WERI-Rb-1 (cell line): Measurements from ENCODE around the gene SERTAD2.

ENCODE experiments used
- DNase-seq: peaks from one replicate; pipeline ENCODE4 v3.0.0-alpha.2; 2020
- H3K27ac ChIP-seq: fragments of 250-450 bp; sonication (Bioruptor Pico); 2 replicates; pipeline ENCODE4 v1.5.1; 2020; ENCODE audit warnings: mild to moderate bottlenecking, moderate library complexity
- H3K27me3 ChIP-seq: fragments of 250-450 bp; sonication (Bioruptor Pico); 2 replicates; pipeline ENCODE4 v1.5.1; 2021; ENCODE audit warnings: mild to moderate bottlenecking, low read depth, moderate library complexity; ENCODE audit not compliant: insufficient read depth, severe bottlenecking
- H3K36me3 ChIP-seq: fragments of 250-450 bp; sonication (Bioruptor Pico); 2 replicates; pipeline ENCODE4 v1.5.1; 2020; ENCODE audit warnings: mild to moderate bottlenecking, moderate library complexity
- H3K4me3 ChIP-seq: 2 replicates; pipeline ENCODE4 v1.5.1; 2011; ENCODE audit warnings: low read depth, mild to moderate bottlenecking, control low read depth, low read length
- H3K9me3 ChIP-seq: fragments of 250-450 bp; sonication (Bioruptor Pico); 2 replicates; pipeline ENCODE4 v1.5.1; 2021; ENCODE audit warnings: mild to moderate bottlenecking, moderate library complexity; ENCODE audit not compliant: severe bottlenecking
- CTCF ChIP-seq: IDR thresholded peaks from 2 replicates; pipeline ENCODE4 v1.5.1; 2011; ENCODE audit warnings: low read depth, mild to moderate bottlenecking, control low read depth, inconsistent platforms, low read length

Gene SERTAD2

GRCh38 chr2:64626963-64627760 is 26.6 kb downstream of the SERTAD2 start:
- DNase-seq: peak; percentile 95
- Histone ChIP-seq H3K27ac (peak overlapping the region; percentile 92), H3K27me3 (no peaks in the 10 kb centered on the region), H3K4me3 (no peak overlapping the region), H3K36me3 (peaks cover 6% of the 10 kb centered on the region; the same call in 1 of the 2 replicates), H3K9me3 (no peaks in the 10 kb centered on the region)
- TF ChIP-seq CTCF: peak; percentile 26; the same call in 1 of the 2 replicates

GRCh38 chr2:64626146-64626809 is 27.4 kb downstream of the SERTAD2 start:
- Histone ChIP-seq H3K4me3 (no peak overlapping the region), H3K27ac (peak overlapping the region; percentile 92), H3K27me3 (no peaks in the 10 kb centered on the region), H3K36me3 (peaks cover 5% of the 10 kb centered on the region; the same call in 1 of the 2 replicates), H3K9me3 (no peaks in the 10 kb centered on the region)
- no peak for DNase-seq
- TF ChIP-seq CTCF: no peak

- Histone ChIP-seq H3K9me3 (no peaks in the 10 kb centered on the region), H3K4me3 (no peak overlapping the region), H3K27me3 (no peaks in the 10 kb centered on the region), H3K36me3 (no peaks in the 10 kb centered on the region), H3K27ac (no peak overlapping the region)
- DNase-seq: peak; percentile 59
- peak; percentile 65 for TF ChIP-seq CTCF
These were observed 28.2 kb downstream of the SERTAD2 start for GRCh38 chr2:64625299-64626145.

- H3K9me3 ChIP-seq: no peaks in the 10 kb centered on the region
- H3K27me3 ChIP-seq: no peaks in the 10 kb centered on the region
- H3K27ac ChIP-seq: no peak overlapping the region
- H3K36me3 ChIP-seq: no peaks in the 10 kb centered on the region
- no peak for DNase-seq
- no peak overlapping the region for H3K4me3 ChIP-seq
- no peak for TF ChIP-seq CTCF
These were observed 28.9 kb downstream of the SERTAD2 start for GRCh38 chr2:64624862-64625261.

GRCh38 chr2:64624108-64624610 is 29.6 kb downstream of the SERTAD2 start:
- no peak for DNase-seq
- Histone ChIP-seq H3K27me3 (no peaks in the 10 kb centered on the region), H3K9me3 (no peaks in the 10 kb centered on the region), H3K27ac (no peak overlapping the region), H3K4me3 (no peak overlapping the region), H3K36me3 (no peaks in the 10 kb centered on the region)
- TF ChIP-seq CTCF: no peak
